Smooth muscle cell (in vitro differentiated cells): ENCODE results near the gene ORMDL2. TPM values are rescaled to one million over a fixed set of nuclear protein-coding genes. Genes with fewer than 3 reads are reported as not detected.

ENCODE experiments used
- DNase-seq: peaks from one replicate; lab custom pipeline; 2025; ENCODE audit not compliant: unreplicated experiment; lab: John Stamatoyannopoulos, UW
- H2AFZ ChIP-seq: fragments of 200-600 bp; sonication (generic); 2 replicates; pipeline ENCODE4 v1.6.0; 2016; ENCODE audit warnings: antibody characterized with exemption, low read depth, mild to moderate bottlenecking
- H3F3A ChIP-seq: fragments of 200-600 bp; sonication (generic); 2 replicates; pipeline ENCODE4 v1.6.0; 2017; ENCODE audit warnings: antibody characterized with exemption, low read depth
- H3K27ac ChIP-seq: fragments of 200-600 bp; sonication (generic); 2 replicates; pipeline ENCODE4 v1.5.1; 2016; ENCODE audit warnings: low read depth, mild to moderate bottlenecking
- H3K27me3 ChIP-seq: fragments of 200-600 bp; sonication (generic); 2 replicates; pipeline ENCODE4 v1.6.1; 2016; ENCODE audit warnings: low read depth, mild to moderate bottlenecking
- H3K36me3 ChIP-seq: fragments of 200-600 bp; sonication (generic); 2 replicates; pipeline ENCODE4 v1.5.1; 2016; ENCODE audit warnings: low read depth
- H3K4me1 ChIP-seq: fragments of 200-600 bp; sonication (generic); 2 replicates; pipeline ENCODE4 v1.5.1; 2016; ENCODE audit warnings: low read depth
- H3K4me2 ChIP-seq: fragments of 200-600 bp; sonication (generic); 2 replicates; pipeline ENCODE4 v1.6.0; 2016; ENCODE audit warnings: mild to moderate bottlenecking
- H3K4me3 ChIP-seq: fragments of 200-600 bp; sonication (generic); 2 replicates; pipeline ENCODE4 v1.5.1; 2016; ENCODE audit warnings: mild to moderate bottlenecking
- H3K79me2 ChIP-seq: fragments of 200-600 bp; sonication (generic); 2 replicates; pipeline ENCODE4 v1.6.0; 2016; ENCODE audit warnings: low read depth, mild to moderate bottlenecking
- H3K9ac ChIP-seq: fragments of 200-600 bp; sonication (generic); 2 replicates; pipeline ENCODE4 v1.6.0; 2016; ENCODE audit warnings: low read depth
- H3K9me3 ChIP-seq: fragments of 200-600 bp; sonication (generic); replicated peaks from 2 replicates; pipeline ENCODE4 v1.5.1; 2016; ENCODE audit warnings: low read depth
- H4K20me1 ChIP-seq: fragments of 200-600 bp; sonication (generic); 2 replicates; pipeline ENCODE4 v1.6.0; 2016; ENCODE audit warnings: low read depth
- CTCF ChIP-seq: fragments of 200-600 bp; sonication (generic); IDR thresholded peaks from 2 replicates; pipeline ENCODE4 v1.5.1; 2017; ENCODE audit warnings: borderline replicate concordance, mild to moderate bottlenecking, antibody characterized with exemption; ENCODE audit not compliant: insufficient read depth, poor library complexity, severe bottlenecking
- WGBS: methylation state at CpG from one replicate; pipeline ENCODE4 v1.1.7; 2016; ENCODE audit warnings: low lambda C conversion rate; 5-methylcytosine and 5-hydroxymethylcytosine counted together
- polyA plus RNA-seq: library from polyadenylated mRNA; unstranded; fragments of >200 nt; fragmentation: Nextera tagmentation; extraction: Ambion mirVana; gene quantifications from 2 replicates; pipeline ENCODE4 v1.2.1, GENCODE V29; 2016
- total RNA-seq: library from RNA; depleted of rRNA; stranded (reverse); fragments of >200 nt; gene quantifications from 2 replicates; pipeline ENCODE4 v1.2.3, GENCODE V29; 2014

Gene ORMDL2
- total and polyA plus RNA-seq, 2 experiments from 2014 or later = 32.5 to 79.5 TPM

- H4K20me1 ChIP-seq = no peaks in the 10 kb centered on the region
- no peaks in the 10 kb centered on the region for H3K36me3 ChIP-seq
- no peak overlapping the region for H3K4me3 ChIP-seq
- no peak for TF ChIP-seq CTCF
- H3K4me2 ChIP-seq = peak overlapping the region; percentile 3
- H3K79me2 ChIP-seq = no peaks in the 10 kb centered on the region
- H2AFZ ChIP-seq = no peak overlapping the region
- H3K4me1 ChIP-seq = peaks cover 27% of the 10 kb centered on the region
- peak overlapping the region; percentile 100 for H3K27ac ChIP-seq
- no peak overlapping the region for H3K9ac ChIP-seq
- no peaks in the 10 kb centered on the region for H3F3A ChIP-seq
- WGBS = 11% methylated on average over 1 of the region's 1 CpG
- DNase-seq = no peak
- no peaks in the 10 kb centered on the region for H3K9me3 ChIP-seq
- H3K27me3 ChIP-seq = no peaks in the 10 kb centered on the region
These were observed 32.6 kb downstream of the ORMDL2 start for GRCh38 chr12:55850401-55850800.

GRCh38 chr12:55850893-55851292 lies 33.1 kb downstream of the ORMDL2 start:
- DNase-seq = no peak
- no peak overlapping the region for H2AFZ ChIP-seq
- TF ChIP-seq CTCF = no peak

GRCh38 chr12:55852740-55853139 lies 34.9 kb downstream of the ORMDL2 start:
- H3K4me2 ChIP-seq = no peak overlapping the region
- no peak overlapping the region for H2AFZ ChIP-seq
- no peaks in the 10 kb centered on the region for H3K27me3 ChIP-seq
- no peak overlapping the region for H3K9ac ChIP-seq
- no peaks in the 10 kb centered on the region for H4K20me1 ChIP-seq
- H3K9me3 ChIP-seq = no peaks in the 10 kb centered on the region
- peaks cover 17% of the 10 kb centered on the region for H3K4me1 ChIP-seq
- H3K4me3 ChIP-seq = no peak overlapping the region
- no peaks in the 10 kb centered on the region for H3K79me2 ChIP-seq
- WGBS = 59% methylated on average over 1 of the region's 1 CpG
- H3K36me3 ChIP-seq = no peaks in the 10 kb centered on the region
- no peak for DNase-seq
- no peak for TF ChIP-seq CTCF
- H3K27ac ChIP-seq = no peak overlapping the region
- H3F3A ChIP-seq = no peaks in the 10 kb centered on the region

More at GRCh38 chr12:55850893-55851292, 33.1 kb downstream of the ORMDL2 start:
- H3K4me3 ChIP-seq = no peak overlapping the region
- H4K20me1 ChIP-seq = no peaks in the 10 kb centered on the region
- peaks cover 24% of the 10 kb centered on the region for H3K4me1 ChIP-seq
- no peaks in the 10 kb centered on the region for H3K79me2 ChIP-seq
- H3K27me3 ChIP-seq = no peaks in the 10 kb centered on the region
- no peaks in the 10 kb centered on the region for H3K9me3 ChIP-seq
- peak overlapping the region; percentile 100 for H3K27ac ChIP-seq
- peak overlapping the region; percentile 3 for H3K4me2 ChIP-seq
- H3K36me3 ChIP-seq = no peaks in the 10 kb centered on the region
- WGBS = 69% methylated on average over 3 of the region's 3 CpGs
- H3F3A ChIP-seq = no peaks in the 10 kb centered on the region
- H3K9ac ChIP-seq = no peak overlapping the region

- no peak overlapping the region for H3K4me2 ChIP-seq
- H3K36me3 ChIP-seq = no peaks in the 10 kb centered on the region
- no peaks in the 10 kb centered on the region for H3F3A ChIP-seq
- 92% methylated on average over 8 of the region's 8 CpGs for WGBS
- no peak for DNase-seq
- no peaks in the 10 kb centered on the region for H3K27me3 ChIP-seq
- H3K9me3 ChIP-seq = no peaks in the 10 kb centered on the region
- no peak for TF ChIP-seq CTCF
- no peaks in the 10 kb centered on the region for H3K4me1 ChIP-seq
- no peak overlapping the region for H3K4me3 ChIP-seq
- no peak overlapping the region for H2AFZ ChIP-seq
- no peak overlapping the region for H3K9ac ChIP-seq
- H4K20me1 ChIP-seq = no peaks in the 10 kb centered on the region
- no peaks in the 10 kb centered on the region for H3K79me2 ChIP-seq
- no peak overlapping the region for H3K27ac ChIP-seq
These were observed 43.6 kb downstream of the ORMDL2 start for GRCh38 chr12:55861396-55861795.
